Measurements from ENCODE around the gene PGM1.
"Not testable (repeated sequence)": the region's sequence is repeated elsewhere in the genome, so short reads cannot be mapped to it uniquely, and the experiment has no call there.

The PGM1 gene

DNA sequence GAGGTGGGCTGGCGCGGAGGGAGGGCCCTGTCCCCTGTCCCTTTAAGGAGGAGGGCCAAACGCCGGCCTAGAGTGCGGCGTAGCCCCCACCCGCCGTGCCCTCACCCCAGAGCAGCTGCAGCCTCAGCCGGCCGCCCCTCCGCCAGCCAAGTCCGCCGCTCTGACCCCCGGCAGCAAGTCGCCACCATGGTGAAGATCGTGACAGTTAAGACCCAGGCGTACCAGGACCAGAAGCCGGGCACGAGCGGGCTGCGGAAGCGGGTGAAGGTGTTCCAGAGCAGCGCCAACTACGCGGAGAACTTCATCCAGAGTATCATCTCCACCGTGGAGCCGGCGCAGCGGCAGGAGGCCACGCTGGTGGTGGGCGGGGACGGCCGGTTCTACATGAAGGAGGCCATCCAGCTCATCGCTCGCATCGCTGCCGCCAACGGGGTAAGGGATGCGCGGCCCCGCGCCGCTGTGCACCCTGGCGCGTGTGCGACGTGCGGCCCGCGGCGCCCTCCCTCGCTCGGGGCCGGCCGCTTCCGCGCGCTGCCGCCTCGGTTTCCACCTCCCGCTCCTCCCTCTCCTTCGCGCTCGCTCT lies at the start of gene PGM1:
TSS of gene PGM1 (plus strand) at position 109 of the 583 bp plus-strand sequence. CDS start at position 187, 78 bp downstream.
- DNase-seq = peak; percentile 27 to 52

DNA sequence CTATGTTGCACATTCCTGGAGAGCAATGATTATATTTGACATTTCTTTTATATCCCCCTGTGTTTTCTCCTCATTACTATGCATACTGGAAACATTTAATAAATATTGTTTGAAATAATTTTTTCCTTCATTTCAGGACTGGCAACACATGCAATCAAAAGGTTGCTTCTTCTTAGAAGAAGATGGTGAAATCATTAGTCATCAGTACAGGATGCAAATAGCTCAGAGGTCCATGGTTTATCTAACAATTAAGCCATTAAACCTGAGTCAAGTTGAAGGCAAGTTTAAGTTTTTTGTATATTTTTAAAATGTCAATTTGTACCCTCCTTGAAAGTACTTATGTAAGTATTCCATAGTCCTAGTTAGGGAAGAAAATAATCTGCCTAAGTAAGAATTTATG lies 47.4 kb upstream of the PGM1 start:
- DNase-seq = no peak

DNA sequence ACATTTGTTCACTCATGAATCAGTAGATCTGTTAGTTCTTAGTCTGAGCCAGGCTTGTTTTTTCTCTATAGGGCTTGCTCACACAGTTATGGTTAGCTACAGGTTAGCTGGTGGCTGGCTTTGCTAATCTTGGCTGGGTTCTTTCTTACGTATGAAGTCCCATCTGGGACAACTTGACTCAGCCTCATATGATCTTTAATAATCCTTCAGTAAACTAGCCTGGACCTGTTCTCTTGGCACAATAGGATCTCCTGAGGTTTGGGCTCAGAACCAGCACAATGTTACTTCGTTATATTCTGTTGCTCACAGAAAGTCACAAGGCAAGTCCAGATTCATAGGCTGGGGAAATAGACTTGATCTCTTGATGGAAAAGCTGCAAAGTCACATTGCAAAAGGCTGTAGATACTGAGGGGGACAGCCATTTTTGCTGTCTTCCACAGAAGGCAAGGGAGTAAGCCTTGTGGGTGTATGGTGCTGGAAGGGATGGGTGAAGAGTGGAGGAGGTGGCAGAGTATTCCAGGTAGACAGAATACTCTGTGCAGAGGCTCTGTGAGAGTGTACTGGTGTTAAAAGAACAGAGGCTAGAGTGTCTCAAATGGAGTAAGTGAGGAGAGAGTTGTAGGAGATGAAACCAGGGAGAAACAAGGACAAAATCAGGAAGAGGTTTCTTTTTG lies 45.5 kb upstream of the PGM1 start:
- DNase-seq = no peak

DNA sequence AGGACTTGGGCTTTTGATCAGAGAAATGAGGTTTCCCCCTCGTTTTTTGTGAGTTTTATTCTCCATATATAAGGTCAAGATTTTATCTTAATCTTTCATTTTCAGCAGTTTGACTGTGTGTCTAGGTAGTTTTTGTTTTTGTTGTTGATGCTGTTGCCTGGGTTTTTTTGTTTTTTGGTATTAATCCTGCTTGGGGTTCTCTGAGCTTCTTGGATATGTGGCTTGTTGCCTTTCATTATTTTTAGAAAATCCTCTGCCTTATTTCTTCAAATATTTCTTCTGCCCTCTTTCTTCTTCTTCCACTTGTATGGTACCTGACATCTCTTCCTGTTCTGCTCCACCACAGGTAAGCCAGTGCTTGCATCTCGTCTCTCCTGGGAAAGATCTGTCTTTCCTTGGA lies 44.9 kb upstream of the PGM1 start:
- no peak for DNase-seq

DNA sequence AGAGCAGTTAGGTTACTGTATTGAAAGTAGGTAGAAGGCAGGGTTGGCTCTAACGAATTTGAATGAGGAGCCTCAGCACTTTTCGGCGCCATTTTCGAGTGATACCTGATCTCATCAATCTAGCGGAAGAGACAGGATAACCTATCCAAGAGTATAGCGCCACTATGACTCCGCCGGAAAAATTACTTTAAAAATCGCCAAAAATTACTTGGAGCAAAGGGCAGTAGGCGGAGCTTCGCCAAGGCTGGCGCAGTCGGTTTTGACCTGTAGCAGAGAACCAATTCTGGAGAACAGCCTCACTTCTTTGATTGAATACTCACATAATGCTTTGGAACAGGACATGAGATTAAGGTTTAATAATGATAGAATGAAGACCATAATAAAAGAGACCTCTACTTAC lies 44.3 kb upstream of the PGM1 start:
- no peak for DNase-seq

DNA sequence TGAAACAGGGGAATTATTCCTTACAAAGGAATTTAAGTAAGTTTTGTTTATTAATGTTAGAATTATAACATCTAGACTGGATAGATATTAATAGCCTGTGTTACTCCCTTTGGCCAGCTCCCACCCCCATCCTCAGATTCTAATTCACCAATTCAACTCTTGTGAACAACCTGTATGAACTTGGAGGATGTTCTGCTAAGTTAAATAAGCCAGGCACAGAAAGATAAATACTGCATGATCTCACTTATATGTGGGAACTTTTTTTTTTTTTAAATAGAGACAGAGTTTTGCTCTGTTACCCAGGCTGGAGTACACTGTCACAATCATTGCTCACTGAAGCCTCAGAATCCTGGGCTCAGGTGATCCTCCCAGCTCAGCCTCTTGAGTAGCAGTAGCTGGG lies 37.7 kb upstream of the PGM1 start:
- DNase-seq = no peak

- no peak for DNase-seq
Measured at GRCh38 chr1:63557365-63557987, 35.7 kb upstream of the PGM1 start.

DNA sequence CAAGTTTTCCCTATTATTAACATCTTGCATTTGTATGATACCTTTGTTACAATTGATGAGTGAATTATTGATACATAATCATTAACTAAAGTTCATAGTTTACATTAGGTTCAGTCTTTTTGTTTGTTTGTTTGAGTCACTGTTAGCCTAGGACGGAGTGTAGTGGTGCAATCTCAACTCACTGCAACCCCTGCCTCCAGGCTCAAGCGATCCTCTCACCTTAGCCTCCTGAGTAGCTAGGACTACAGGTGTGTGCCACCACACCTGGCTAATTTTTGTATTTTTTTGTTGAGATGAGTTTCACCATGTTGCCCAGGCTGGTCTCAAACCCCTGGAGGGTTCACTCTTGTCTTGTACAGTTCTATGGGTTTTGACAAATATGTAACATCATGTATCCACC lies 33.9 kb upstream of the PGM1 start:
- DNase-seq = no peak

GRCh38 chr1:63563745-63564144 lies 29.5 kb upstream of the PGM1 start:
- DNase-seq = no peak

DNA sequence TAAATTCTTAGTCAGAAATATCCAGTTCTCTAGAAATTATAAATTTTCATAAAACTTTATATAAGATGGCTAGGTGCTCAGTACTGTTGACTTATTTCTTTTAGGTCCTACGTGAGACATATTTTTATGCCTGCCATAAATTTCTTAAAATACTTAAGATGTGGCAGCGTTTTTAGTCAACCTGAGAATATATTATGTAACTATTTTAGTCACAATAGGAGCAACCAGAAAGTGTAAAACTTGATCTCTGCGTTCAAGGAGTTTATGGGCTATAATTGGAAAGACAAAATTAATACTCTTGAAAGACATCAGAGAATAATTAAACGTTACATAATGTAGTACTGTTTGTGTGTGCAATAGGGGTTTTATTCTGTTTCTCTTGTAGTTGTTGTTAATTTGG lies 24.1 kb upstream of the PGM1 start:
- no peak for DNase-seq

GRCh38 chr1:63569640-63570316 lies 23.4 kb upstream of the PGM1 start:
- DNase-seq = no peak

GRCh38 chr1:63572686-63573085 lies 20.5 kb upstream of the PGM1 start:
- DNase-seq = not testable (repeated sequence)

DNA sequence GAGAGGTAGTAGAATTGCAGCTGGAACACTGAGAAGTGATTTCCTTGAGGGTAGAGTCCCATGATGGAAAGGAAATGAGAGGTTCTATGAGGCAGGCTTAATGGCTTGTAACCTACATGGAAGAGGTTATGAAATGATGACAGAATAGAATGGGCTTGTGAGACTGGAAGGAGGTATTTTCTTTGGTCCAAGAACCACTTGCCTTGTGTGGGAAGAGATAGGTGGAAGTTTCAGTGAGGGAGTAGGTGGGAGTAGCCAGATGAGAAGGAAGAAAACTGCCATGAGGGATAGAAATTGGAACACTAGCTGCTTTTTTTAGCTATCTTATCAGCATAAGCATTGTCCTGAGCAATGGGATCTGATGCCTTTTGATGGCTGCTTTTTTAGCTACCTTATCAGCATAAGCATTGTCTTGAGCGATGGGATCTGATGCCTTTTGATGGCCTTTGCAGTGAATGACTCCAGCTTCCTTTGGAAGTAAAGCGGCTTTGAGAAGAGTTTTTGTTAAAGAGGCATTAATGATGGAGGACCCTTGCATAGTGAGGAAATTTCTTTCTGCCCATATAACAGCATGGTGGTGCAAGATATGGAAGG lies 18.9 kb upstream of the PGM1 start:
- not testable (repeated sequence) for DNase-seq

DNA sequence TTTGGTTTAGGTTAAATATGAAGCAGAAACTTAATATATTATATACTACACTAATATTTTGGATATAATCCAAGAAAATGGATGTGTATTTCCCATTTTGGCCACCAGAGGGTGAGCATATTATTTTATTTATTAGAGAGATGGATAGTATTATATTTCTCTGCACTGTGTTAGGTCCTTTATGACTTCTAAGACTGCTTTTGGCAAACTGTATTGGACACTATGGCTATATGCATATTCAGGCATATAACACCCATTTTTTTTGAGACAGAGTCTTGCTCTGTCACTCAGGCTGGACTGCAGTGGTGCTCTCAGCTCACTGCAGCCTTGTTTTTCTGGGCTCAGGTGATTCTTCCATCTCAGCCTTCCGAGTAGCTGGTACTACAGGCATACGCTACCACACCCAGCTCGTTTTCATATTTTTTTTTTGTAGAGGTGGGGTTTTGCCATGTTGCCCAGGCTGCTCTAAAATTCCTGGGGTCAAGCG lies 17.8 kb upstream of the PGM1 start:
- peak in 1 of 2 experiments; percentile 5 for DNase-seq

DNA sequence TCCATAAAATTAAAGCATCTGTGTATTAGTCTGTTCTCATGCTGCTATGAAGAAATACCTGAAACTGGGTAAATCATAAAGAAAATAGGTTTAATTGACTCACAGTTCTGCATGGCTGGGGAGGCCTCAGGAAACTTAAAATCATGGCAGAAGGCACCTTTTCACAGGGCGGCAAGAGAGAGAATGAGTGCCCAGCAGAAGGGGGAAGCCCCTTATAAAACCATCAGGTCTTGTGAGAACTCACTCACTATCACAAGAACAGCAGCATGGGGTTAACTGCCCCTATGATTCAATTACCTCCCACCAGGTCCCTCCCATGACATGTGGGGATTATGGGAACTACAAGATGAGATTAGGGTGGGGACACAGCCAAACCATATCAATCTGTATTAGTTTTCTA lies 6.9 kb upstream of the PGM1 start:
- DNase-seq = not testable (repeated sequence)

DNA sequence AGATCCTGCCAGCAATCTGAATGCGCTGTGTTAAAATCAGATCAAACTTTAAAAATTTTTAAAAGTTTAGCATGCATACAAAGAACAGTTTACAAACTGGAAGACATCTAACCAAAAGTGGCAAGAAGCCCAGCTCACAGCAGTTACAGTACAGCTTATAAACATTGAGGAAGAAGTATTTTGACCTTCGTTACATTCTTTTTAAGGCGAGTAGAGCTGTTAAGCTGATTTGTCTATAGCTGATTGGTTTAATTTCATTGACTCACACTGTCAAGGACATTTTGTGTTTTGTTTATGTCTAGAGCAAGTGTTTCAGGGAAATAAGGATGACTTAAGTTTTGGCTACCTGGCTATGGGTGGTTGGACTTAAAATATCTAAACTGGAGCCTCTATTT lies 3.0 kb upstream of the PGM1 start:
- DNase-seq = no peak

DNA sequence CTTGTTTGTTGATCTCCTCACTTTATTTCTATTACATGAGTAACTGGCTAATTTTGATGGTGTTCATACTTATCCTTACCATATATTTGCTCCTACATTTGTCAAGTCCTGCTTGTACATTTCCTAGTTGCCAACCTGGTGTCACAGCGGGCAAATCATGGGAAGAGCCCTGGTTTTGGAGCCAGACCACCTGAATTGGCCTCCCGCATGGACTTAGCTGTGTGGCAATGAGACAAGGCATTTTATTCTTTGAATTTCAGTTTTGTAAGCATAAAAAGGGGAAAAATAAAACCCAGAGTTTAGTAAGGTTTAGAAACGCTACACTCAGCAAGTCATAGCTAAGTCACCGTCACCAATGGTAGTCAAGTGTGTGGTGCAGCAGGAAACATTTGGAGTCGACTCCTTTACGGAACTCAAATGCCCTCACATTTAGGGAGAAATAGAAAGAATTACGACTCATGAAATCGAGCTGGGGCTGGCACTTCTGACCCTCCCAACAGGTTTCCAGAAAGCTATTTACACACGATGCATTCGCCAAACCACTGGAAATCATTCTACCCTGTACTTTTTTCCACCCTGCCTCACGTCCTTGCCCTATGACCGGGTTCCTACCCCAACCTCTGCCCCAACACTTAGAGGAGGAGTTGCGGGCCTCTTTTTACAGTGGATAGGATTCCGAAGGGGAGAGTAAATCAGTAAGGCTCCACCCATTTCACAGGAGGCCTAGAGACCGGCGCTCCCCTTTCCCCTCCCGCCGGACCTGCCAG lies 492 bp upstream of the PGM1 start:
- no peak for DNase-seq

GRCh38 chr1:63593886-63594605 lies 835 bp downstream of the PGM1 start:
- DNase-seq = no peak

DNA sequence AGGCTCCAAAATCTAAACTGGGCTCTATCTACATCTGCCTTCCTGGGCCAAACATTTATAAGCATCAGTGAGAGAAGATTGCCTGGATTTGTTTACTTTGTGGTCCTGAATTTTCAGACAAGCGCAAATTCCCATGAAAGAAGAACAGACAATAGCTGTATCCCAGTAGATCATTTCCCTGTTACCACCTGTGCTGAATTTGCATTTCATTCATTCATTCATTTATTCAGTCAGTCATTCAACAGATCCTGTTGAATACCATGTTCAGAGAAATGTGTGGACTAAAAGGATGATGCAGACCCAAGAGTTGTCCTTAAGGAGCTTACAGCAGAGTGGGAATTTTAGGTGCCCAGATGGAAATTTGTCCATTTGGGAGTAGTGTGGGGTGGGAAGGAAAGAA lies 2.2 kb downstream of the PGM1 start:
- no peak for DNase-seq

- no peak for DNase-seq
Measured at GRCh38 chr1:63599799-63600198, 6.6 kb downstream of the PGM1 start.

DNA sequence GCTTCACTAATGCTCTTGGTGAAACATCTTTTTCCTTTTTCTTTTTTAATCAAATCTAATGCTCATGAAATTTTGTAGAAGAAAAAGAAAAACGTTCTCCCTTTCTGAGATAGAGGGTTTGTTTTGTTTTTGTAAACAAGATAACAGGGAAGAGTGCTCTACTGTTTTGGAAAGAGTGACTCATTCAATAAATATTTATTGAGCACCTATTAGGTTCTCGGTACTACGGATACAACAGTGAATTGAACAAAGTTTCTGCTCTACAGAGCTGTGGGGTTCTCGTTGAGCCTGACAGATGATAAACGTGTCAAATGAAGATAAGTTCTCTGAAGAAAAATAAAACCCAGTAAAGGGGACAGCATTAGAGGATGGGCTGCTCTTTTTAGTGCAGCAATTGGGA lies 7.0 kb downstream of the PGM1 start:
- no peak for DNase-seq

DNA sequence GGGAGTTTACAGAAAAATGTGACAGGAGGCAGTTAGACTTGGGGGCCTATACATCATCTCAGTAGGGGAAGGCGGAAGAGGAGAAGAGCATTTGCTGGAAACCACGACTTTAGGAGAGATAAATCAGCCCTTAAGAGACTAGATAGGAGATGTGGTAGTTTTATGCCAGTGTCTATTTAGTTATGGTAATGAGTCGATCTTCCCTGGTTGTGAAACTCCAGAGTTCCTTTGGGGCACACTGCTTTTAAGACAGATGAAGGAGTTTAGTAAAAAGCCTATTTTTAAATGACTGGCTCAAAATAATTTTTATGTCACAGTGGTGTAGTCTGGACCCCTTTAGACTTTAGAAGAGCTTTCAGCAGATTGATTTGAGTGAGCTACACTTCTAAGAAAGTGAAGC lies 7.8 kb downstream of the PGM1 start:
- no peak for DNase-seq

Data from NCI-H1930 (cell line).